Body of pancreas (tissue), 4 donors: Measurements from ENCODE around the gene GINS2. TPM values are rescaled to one million over a fixed set of nuclear protein-coding genes. Genes with fewer than 3 reads are reported as not detected.

Experiments
- ATAC-seq: fragments of 150-250 bp; one replicate; pipeline ENCODE4 v1.9.1; 2016
- DNase-seq, 4 donors: peaks; one replicate each; pipeline ENCODE4 v3.0.0-alpha.2; 2019
- H3K27ac ChIP-seq, 4 donors: fragments of 200-600 bp; sonication (generic); 1 replicate in 3 of 4; 2 replicates in 1 of 4; pipeline versions ENCODE4 v1.5.1 to v1.6.1; 2016 to 2019; ENCODE audit warnings: mild to moderate bottlenecking in 1 of 4, mixed read lengths in 1 of 4, moderate library complexity in 1 of 4
- H3K27me3 ChIP-seq, 2 donors: fragments of 200-600 bp; sonication (generic); one replicate each; pipeline ENCODE4 v1.6.0; 2016; ENCODE audit warnings: mild to moderate bottlenecking in 1 of 2
- H3K36me3 ChIP-seq, 2 donors: fragments of 200-600 bp; sonication (generic); replicated peaks in 1 of 2; 2 replicates each; pipeline ENCODE4 v1.5.1; 2016; ENCODE audit warnings: low read depth in 2 of 2; ENCODE audit not compliant: insufficient read depth in 1 of 2
- H3K4me1 ChIP-seq: fragments of 200-600 bp; sonication (generic); one replicate; pipeline ENCODE4 v1.6.0; 2016
- H3K4me3 ChIP-seq, 2 donors: fragments of 200-600 bp; sonication (generic); 1 replicate in 1 of 2; 2 replicates in 1 of 2; pipeline ENCODE4 v1.5.1; 2016 to 2019
- H3K9me3 ChIP-seq, 3 donors: fragments of 200-600 bp; sonication (generic); 1 replicate in 2 of 3; 2 replicates in 1 of 3; pipeline ENCODE4 v1.5.1; 2016
- CTCF ChIP-seq, 7 experiments: fragments of 450-650 bp in 4 of 7; fragments of 200-600 bp in 3 of 7; sonication (generic) in 3 of 7; IDR thresholded peaks; one replicate each; pipeline ENCODE4 v1.5.1; 2016 to 2019; ENCODE audit warnings: antibody characterized with exemption in 7 of 7
- POLR2A ChIP-seq, 3 donors: fragments of 450-650 bp; IDR thresholded peaks; one replicate each; pipeline ENCODE4 v1.6.1; 2016; ENCODE audit warnings: antibody characterized with exemption in 3 of 3, mild to moderate bottlenecking in 2 of 3
- WGBS, 2 donors: methylation state at CpG; one replicate each; pipeline ENCODE4 v1.1.5; 2017; 5-methylcytosine and 5-hydroxymethylcytosine counted together
- intact Hi-C: fragments of 100-400 bp; cut with DNase I; formaldehyde crosslinking; loops from one replicate; pipeline ENCODE4 v1.15.1; 2023
- total RNA-seq, 2 donors: library from RNA; depleted of rRNA; stranded (reverse); fragments of >200 nt; gene quantifications; one replicate each; pipeline ENCODE4 v1.1.0, GENCODE V29; 2016

The GINS2 gene
- total RNA-seq, 2 donors from 2014 or later: 0.26 to 0.33 TPM

GRCh38 chr16:85676466-85676865 lies 12.3 kb downstream of the GINS2 start:
- 92 to 96% methylated on average over 6 to 7 of the region's 7 CpGs for WGBS, 2 donors
- no peak for DNase-seq

GRCh38 chr16:85675251-85675874 lies 13.4 kb downstream of the GINS2 start:
- no peaks in the 10 kb centered on the region for H3K27me3 ChIP-seq
- H3K9me3 ChIP-seq: no peaks in the 10 kb centered on the region
- ATAC-seq (no peak), DNase-seq (no peak)
- H3K4me1 ChIP-seq: peaks cover 35% of the 10 kb centered on the region
- 55 to 56% methylated on average over 4 of the region's 4 CpGs for WGBS, 2 donors
- no peak overlapping the region for H3K4me3 ChIP-seq
- intact Hi-C loops: no loop called here
- TF ChIP-seq POLR2A (IDR thresholded peaks at IDR 0.05): no peak
- TF ChIP-seq CTCF (IDR thresholded peaks at IDR 0.05): peak in 3 of 7 experiments; percentile 16 to 34 (median 28)
- H3K36me3 ChIP-seq: peaks cover 0 to 18% of the 10 kb centered on the region in 2 donors
- H3K27ac ChIP-seq: no peak overlapping the region

More at GRCh38 chr16:85676466-85676865, 12.3 kb downstream of the GINS2 start:
- Histone ChIP-seq H3K9me3 (no peaks in the 10 kb centered on the region), H3K36me3 (peaks cover 0 to 12% of the 10 kb centered on the region in 2 donors), H3K4me1 (peaks cover 35% of the 10 kb centered on the region), H3K27ac (no peak overlapping the region), H3K4me3 (no peak overlapping the region), H3K27me3 (no peaks in the 10 kb centered on the region)
- TF ChIP-seq POLR2A (IDR thresholded peaks at IDR 0.05) (no peak), CTCF (IDR thresholded peaks at IDR 0.05) (no peak)
- intact Hi-C loops: no loop called here
- no peak for ATAC-seq

- H3K27me3 ChIP-seq: no peaks in the 10 kb centered on the region
- no peaks in the 10 kb centered on the region for H3K9me3 ChIP-seq
- peak overlapping the region; percentile 77 to 85 (median 82) for H3K27ac ChIP-seq
- no peak overlapping the region for H3K4me3 ChIP-seq
- peaks cover 0 to 18% of the 10 kb centered on the region in 2 donors for H3K36me3 ChIP-seq
- TF ChIP-seq CTCF (IDR thresholded peaks at IDR 0.05) (no peak), POLR2A (IDR thresholded peaks at IDR 0.05) (no peak)
- ATAC-seq: no peak
- intact Hi-C loops: no loop called here
- peaks cover 35% of the 10 kb centered on the region for H3K4me1 ChIP-seq
- WGBS, 2 donors: 79 to 87% methylated on average over 6 of the region's 6 CpGs
- no peak for DNase-seq
Observed at GRCh38 chr16:85674828-85675227, 13.9 kb downstream of the GINS2 start.

- H3K9me3 ChIP-seq: no peaks in the 10 kb centered on the region
- peaks cover 35% of the 10 kb centered on the region for H3K4me1 ChIP-seq
- no peak overlapping the region for H3K4me3 ChIP-seq
- ATAC-seq (no peak), DNase-seq (no peak)
- TF ChIP-seq CTCF (IDR thresholded peaks at IDR 0.05) (no peak), POLR2A (IDR thresholded peaks at IDR 0.05) (no peak)
- H3K27me3 ChIP-seq: no peaks in the 10 kb centered on the region
- peaks cover 4 to 18% of the 10 kb centered on the region in 2 donors for H3K36me3 ChIP-seq
- 56 to 71% methylated on average over 4 of the region's 4 CpGs for WGBS, 2 donors
- intact Hi-C loops: no loop called here
- peak overlapping the region; percentile 77 to 85 (median 82) for H3K27ac ChIP-seq
Observed at GRCh38 chr16:85674418-85674755, 14.4 kb downstream of the GINS2 start.
